HG03457 (cell line): ENCODE data around the gene GALNT17.

Experiments
- ATAC-seq: cut with Tn5 transposase; IDR thresholded peaks from one replicate; pipeline ENCODE4 v1.9.1; 2021; ENCODE audit warnings: moderate number of reproducible peaks; ENCODE audit not compliant: unreplicated experiment

The GALNT17 gene

GRCh38 chr7:71278257-71278656, 146.3 kb downstream of the GALNT17 start:
- no peak for ATAC-seq

GRCh38 chr7:71281261-71281660, 149.3 kb downstream of the GALNT17 start:
- no peak for ATAC-seq

GRCh38 chr7:71283802-71284201, 151.9 kb downstream of the GALNT17 start:
- ATAC-seq: no peak

GRCh38 chr7:71285571-71286145, 153.7 kb downstream of the GALNT17 start:
- no peak for ATAC-seq

- no peak for ATAC-seq
Observed at GRCh38 chr7:71286336-71286735, 154.4 kb downstream of the GALNT17 start.

- ATAC-seq: no peak
Observed at GRCh38 chr7:71286924-71287323, 155.0 kb downstream of the GALNT17 start.

GRCh38 chr7:71290452-71290851, 158.5 kb downstream of the GALNT17 start:
- ATAC-seq: no peak

- no peak for ATAC-seq
Observed at GRCh38 chr7:71298378-71298777, 166.4 kb downstream of the GALNT17 start.

GRCh38 chr7:71300086-71300485, 168.1 kb downstream of the GALNT17 start:
- ATAC-seq: no peak

GRCh38 chr7:71300603-71301002, 168.7 kb downstream of the GALNT17 start:
- no peak for ATAC-seq

- no peak for ATAC-seq
Observed at GRCh38 chr7:71301167-71301566, 169.2 kb downstream of the GALNT17 start.

GRCh38 chr7:71303566-71303965, 171.6 kb downstream of the GALNT17 start:
- no peak for ATAC-seq

- no peak for ATAC-seq
Observed at GRCh38 chr7:71308096-71308495, 176.2 kb downstream of the GALNT17 start.

GRCh38 chr7:71311576-71311975, 179.6 kb downstream of the GALNT17 start:
- no peak for ATAC-seq

- no peak for ATAC-seq
Observed at GRCh38 chr7:71312755-71313490, 181.0 kb downstream of the GALNT17 start.

- ATAC-seq: no peak
Observed at GRCh38 chr7:71313553-71313952, 181.6 kb downstream of the GALNT17 start.

- no peak for ATAC-seq
Observed at GRCh38 chr7:71320916-71321315, 189.0 kb downstream of the GALNT17 start.

GRCh38 chr7:71322201-71322600, 190.3 kb downstream of the GALNT17 start:
- no peak for ATAC-seq

GRCh38 chr7:71323726-71324125, 191.8 kb downstream of the GALNT17 start:
- no peak for ATAC-seq

GRCh38 chr7:71325151-71325550, 193.2 kb downstream of the GALNT17 start:
- ATAC-seq: no peak

- ATAC-seq: no peak
Observed at GRCh38 chr7:71326595-71326994, 194.7 kb downstream of the GALNT17 start.

GRCh38 chr7:71327946-71328345, 196.0 kb downstream of the GALNT17 start:
- no peak for ATAC-seq
